Measurements from ENCODE around the gene POLR2L. TPM values are rescaled to one million over a fixed set of nuclear protein-coding genes. Genes with fewer than 3 reads are reported as not detected.
A peak's percentile ranks its signal among the peaks of the same experiment; 100 is the strongest.

Gene POLR2L
- total RNA-seq, 1 experiment from 2014 or later, result 211 TPM

- H3K36me3 ChIP-seq (ENCODE audit: control insufficient read depth in 1 of 2, insufficient read depth in 2 of 2, low read length in 2 of 2), result peaks cover 0 to 4% of the 10 kb centered on the region in 2 experiments; a peak in 1 of 4 replicates
- ATAC-seq (no peak), DNase-seq (ENCODE audit: low read depth, low spot score) (no peak)
- no TSS peak for BruUV-seq (replicated peaks)
- H4K20me1 ChIP-seq (ENCODE audit: insufficient read depth), result no peaks in the 10 kb centered on the region
- H3K4me3 ChIP-seq (replicated peaks in 1 of 2; ENCODE audit: low read depth in 1 of 2, low read length in 2 of 2), result peak overlapping the region in 1 of 2 experiments; percentile 86; a peak in 1 of 4 replicates
- ChIA-PET CTCF (no interaction called here), POLR2A (no interaction called here), RAD21 (ENCODE audit: low non-redundant PET in 1 of 2, low total read pairs in 2 of 2, uncharacterized antibody in 2 of 2, unreplicated experiment in 2 of 2) (no interaction called here)
- H3K9me2 ChIP-seq (ENCODE audit: insufficient read depth), result no peaks in the 10 kb centered on the region
- H3K79me2 ChIP-seq (ENCODE audit: insufficient read depth, low read length), result peaks cover 29% of the 10 kb centered on the region
- H2AFZ ChIP-seq (ENCODE audit: low read depth, low read length, poor library complexity, severe bottlenecking), result no peak overlapping the region
- peak overlapping the region; percentile 91; the same call in 1 of the 2 replicates for H3K27ac ChIP-seq (ENCODE audit: low read depth, low read length)
- peaks cover 23 to 57% of the 10 kb centered on the region in 2 experiments for H3K4me1 ChIP-seq (ENCODE audit: control insufficient read depth in 1 of 2, insufficient read depth in 2 of 2, low read length in 2 of 2)
- H3K9ac ChIP-seq (ENCODE audit: low read length), result 0 out of 2 replicates have a peak overlapping the region, but pooled peaks have one; percentile 94
- H3K27me3 ChIP-seq (ENCODE audit: insufficient read depth, low read length), result no peaks in the 10 kb centered on the region
- H3K9me3 ChIP-seq (ENCODE audit: control insufficient read depth in 1 of 2, insufficient read depth in 1 of 2, low read depth in 1 of 2, low read length in 2 of 2), result no peaks in the 10 kb centered on the region
- TF ChIP-seq RAD21 (IDR thresholded peaks at IDR 0.05; ENCODE audit: low read depth), result no peak
- TF ChIP-seq TCF7L2 (IDR thresholded peaks at IDR 0.05; ENCODE audit: borderline replicate concordance, extremely low read depth, insufficient read depth, insufficient read length), result no peak
- TF ChIP-seq SRF (IDR thresholded peaks at IDR 0.05; ENCODE audit: low read depth), result no peak
- TF ChIP-seq POLR2A (IDR thresholded peaks at IDR 0.05; ENCODE audit: borderline replicate concordance, extremely low read depth, insufficient read depth, insufficient read length), result no peak
- no peak for TF ChIP-seq REST (IDR thresholded peaks at IDR 0.05; ENCODE audit: low read depth)
- peak overlapping the region; percentile 97 for H3K4me2 ChIP-seq (ENCODE audit: low read length)
- intact Hi-C loops (cut with micrococcal nuclease), result no loop called here
These were observed 48.1 kb downstream of the POLR2L start for GRCh38 chr11:794013-794765.
